GM12878 (cell line): ENCODE measurements around the gene NAA15.

Experiments
- BHLHE40 ChIP-seq, 2 experiments: fragments of 450-650 bp in 1 of 2; IDR thresholded peaks; 2 replicates each; pipeline ENCODE4 v1.6.1; 2011 to 2017; ENCODE audit warnings: low read depth in 2 of 2, borderline replicate concordance in 1 of 2, improper control_type of control experiment in 1 of 2, low read length in 1 of 2, mild to moderate bottlenecking in 1 of 2
- CREM ChIP-seq: IDR thresholded peaks from 2 replicates; pipeline ENCODE4 v1.6.1; 2014; ENCODE audit warnings: antibody characterized with exemption, low read depth
- CTCF ChIP-seq, 3 experiments: IDR thresholded peaks in 2 of 3; conservative IDR thresholded peaks in 1 of 3; 2 replicates each; pipeline ENCODE4 v1.5.1; 2011; ENCODE audit warnings: low read depth in 3 of 3, low read length in 3 of 3, mild to moderate bottlenecking in 3 of 3, control low read depth in 2 of 3, moderate library complexity in 2 of 3, inconsistent platforms in 1 of 3, mixed read lengths in 1 of 3; ENCODE audit not compliant: control insufficient read depth in 2 of 3, insufficient read depth in 1 of 3; ENCODE audit errors: extremely low read depth in 1 of 3
- EZH2 ChIP-seq: IDR thresholded peaks from 2 replicates; pipeline ENCODE4 v1.6.1; 2012; ENCODE audit warnings: low read depth, mild to moderate bottlenecking, control low read depth, inconsistent platforms, low read length, borderline replicate concordance; ENCODE audit not compliant: control insufficient read depth
- NFIC ChIP-seq: IDR thresholded peaks from 2 replicates; pipeline ENCODE4 v1.6.1; 2012; ENCODE audit warnings: low read depth, mild to moderate bottlenecking, inconsistent platforms, low read length, moderate library complexity
- NR2C2 ChIP-seq: IDR thresholded peaks from 2 replicates; pipeline ENCODE4 v1.6.1; 2011; ENCODE audit warnings: borderline replicate concordance, low read depth; ENCODE audit not compliant: control insufficient read depth, insufficient read length
- ZNF274 ChIP-seq: IDR thresholded peaks from one replicate; pipeline ENCODE4 v1.8.0; 2011; ENCODE audit not compliant: insufficient read length, insufficient read depth
- TF ChIP-seq, protein P1 (sequence below): IDR thresholded peaks from 2 replicates; pipeline ENCODE4 v1.6.1; 2011; ENCODE audit warnings: low read depth, low read length, improper control_type of control experiment, borderline replicate concordance
- TF ChIP-seq, protein P2 (sequence below): IDR thresholded peaks from 2 replicates; pipeline ENCODE4 v1.6.1; 2012; ENCODE audit warnings: mild to moderate bottlenecking, low read depth, low read length
- TF ChIP-seq, protein P3 (sequence below): IDR thresholded peaks from 2 replicates; pipeline ENCODE4 v1.6.1; 2012; ENCODE audit warnings: low read depth, low read length, improper control_type of control experiment
- TF ChIP-seq, protein P4 (sequence below): IDR thresholded peaks from 2 replicates; pipeline ENCODE4 v1.6.1; 2011; ENCODE audit warnings: borderline replicate concordance, low read depth, mild to moderate bottlenecking, moderate library complexity, low read length; ENCODE audit not compliant: insufficient read depth, poor library complexity, severe bottlenecking

- TF ChIP-seq, protein P1, sequence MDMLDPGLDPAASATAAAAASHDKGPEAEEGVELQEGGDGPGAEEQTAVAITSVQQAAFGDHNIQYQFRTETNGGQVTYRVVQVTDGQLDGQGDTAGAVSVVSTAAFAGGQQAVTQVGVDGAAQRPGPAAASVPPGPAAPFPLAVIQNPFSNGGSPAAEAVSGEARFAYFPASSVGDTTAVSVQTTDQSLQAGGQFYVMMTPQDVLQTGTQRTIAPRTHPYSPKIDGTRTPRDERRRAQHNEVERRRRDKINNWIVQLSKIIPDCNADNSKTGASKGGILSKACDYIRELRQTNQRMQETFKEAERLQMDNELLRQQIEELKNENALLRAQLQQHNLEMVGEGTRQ = no peak
- TF ChIP-seq, protein P2, sequence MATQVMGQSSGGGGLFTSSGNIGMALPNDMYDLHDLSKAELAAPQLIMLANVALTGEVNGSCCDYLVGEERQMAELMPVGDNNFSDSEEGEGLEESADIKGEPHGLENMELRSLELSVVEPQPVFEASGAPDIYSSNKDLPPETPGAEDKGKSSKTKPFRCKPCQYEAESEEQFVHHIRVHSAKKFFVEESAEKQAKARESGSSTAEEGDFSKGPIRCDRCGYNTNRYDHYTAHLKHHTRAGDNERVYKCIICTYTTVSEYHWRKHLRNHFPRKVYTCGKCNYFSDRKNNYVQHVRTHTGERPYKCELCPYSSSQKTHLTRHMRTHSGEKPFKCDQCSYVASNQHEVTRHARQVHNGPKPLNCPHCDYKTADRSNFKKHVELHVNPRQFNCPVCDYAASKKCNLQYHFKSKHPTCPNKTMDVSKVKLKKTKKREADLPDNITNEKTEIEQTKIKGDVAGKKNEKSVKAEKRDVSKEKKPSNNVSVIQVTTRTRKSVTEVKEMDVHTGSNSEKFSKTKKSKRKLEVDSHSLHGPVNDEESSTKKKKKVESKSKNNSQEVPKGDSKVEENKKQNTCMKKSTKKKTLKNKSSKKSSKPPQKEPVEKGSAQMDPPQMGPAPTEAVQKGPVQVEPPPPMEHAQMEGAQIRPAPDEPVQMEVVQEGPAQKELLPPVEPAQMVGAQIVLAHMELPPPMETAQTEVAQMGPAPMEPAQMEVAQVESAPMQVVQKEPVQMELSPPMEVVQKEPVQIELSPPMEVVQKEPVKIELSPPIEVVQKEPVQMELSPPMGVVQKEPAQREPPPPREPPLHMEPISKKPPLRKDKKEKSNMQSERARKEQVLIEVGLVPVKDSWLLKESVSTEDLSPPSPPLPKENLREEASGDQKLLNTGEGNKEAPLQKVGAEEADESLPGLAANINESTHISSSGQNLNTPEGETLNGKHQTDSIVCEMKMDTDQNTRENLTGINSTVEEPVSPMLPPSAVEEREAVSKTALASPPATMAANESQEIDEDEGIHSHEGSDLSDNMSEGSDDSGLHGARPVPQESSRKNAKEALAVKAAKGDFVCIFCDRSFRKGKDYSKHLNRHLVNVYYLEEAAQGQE = no peak
- TF ChIP-seq, protein P3, sequence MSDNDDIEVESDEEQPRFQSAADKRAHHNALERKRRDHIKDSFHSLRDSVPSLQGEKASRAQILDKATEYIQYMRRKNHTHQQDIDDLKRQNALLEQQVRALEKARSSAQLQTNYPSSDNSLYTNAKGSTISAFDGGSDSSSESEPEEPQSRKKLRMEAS = no peak
- TF ChIP-seq EZH2 (no peak), NFIC (no peak), CTCF (IDR thresholded peaks at IDR 0.05 in 2 of 3, conservative IDR thresholded peaks at IDR 0.05 in 1 of 3; ENCODE audit: control insufficient read depth in 2 of 3, extremely low read depth in 1 of 3, insufficient read depth in 1 of 3, low read depth in 3 of 3, low read length in 3 of 3) (no peak), ZNF274 (no peak), NR2C2 (no peak), BHLHE40 (IDR thresholded peaks at IDR 0.05; ENCODE audit: borderline replicate concordance in 1 of 2, low read depth in 2 of 2, low read length in 1 of 2) (no peak), CREM (no peak)
- TF ChIP-seq, protein P4, sequence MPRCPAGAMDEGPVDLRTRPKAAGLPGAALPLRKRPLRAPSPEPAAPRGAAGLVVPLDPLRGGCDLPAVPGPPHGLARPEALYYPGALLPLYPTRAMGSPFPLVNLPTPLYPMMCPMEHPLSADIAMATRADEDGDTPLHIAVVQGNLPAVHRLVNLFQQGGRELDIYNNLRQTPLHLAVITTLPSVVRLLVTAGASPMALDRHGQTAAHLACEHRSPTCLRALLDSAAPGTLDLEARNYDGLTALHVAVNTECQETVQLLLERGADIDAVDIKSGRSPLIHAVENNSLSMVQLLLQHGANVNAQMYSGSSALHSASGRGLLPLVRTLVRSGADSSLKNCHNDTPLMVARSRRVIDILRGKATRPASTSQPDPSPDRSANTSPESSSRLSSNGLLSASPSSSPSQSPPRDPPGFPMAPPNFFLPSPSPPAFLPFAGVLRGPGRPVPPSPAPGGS = no peak
Observed at GRCh38 chr4:139330283-139330682, 29.0 kb downstream of the NAA15 start.
